Endothelial cell of umbilical vein (primary cell): Measurements from ENCODE around the gene FLNB. TPM values are rescaled to one million over a fixed set of nuclear protein-coding genes. Genes with fewer than 3 reads are reported as not detected.

Source experiments
- BruUV-seq: library from RNA; stranded (reverse); fragments of 400-500 nt; replicated peaks from 2 replicates; lab custom pipeline; 2021; lab: Mats Ljungman, UMichigan
- CTCF ChIA-PET: fragments of 300-600, 350-600 bp; sonication (Branson Sonifier 250); formaldehyde crosslinking; loops from one replicate; lab custom pipeline; 2021; ENCODE audit warnings: antibody characterized with exemption, inconsistent platforms; lab: Charles Lee
- POLR2A ChIA-PET: fragments of 300-600, 350-600 bp; sonication (Branson Sonifier 250); formaldehyde crosslinking; loops from one replicate; lab custom pipeline; 2021; ENCODE audit warnings: antibody characterized with exemption, inconsistent platforms; lab: Charles Lee
- DNase-seq: peaks from one replicate; pipeline ENCODE4 v3.0.0-alpha.2; 2011; ENCODE audit warnings: low read depth, low spot score
- FAIRE-seq: peaks from 2 replicates; lab custom pipeline; 2011; peaks lifted over from hg19 to GRCh38; lab: Jason Lieb, UNC
- H2AFZ ChIP-seq: 2 replicates; pipeline ENCODE4 v1.6.0; 2012; ENCODE audit warnings: low read depth, low read length, control low read depth, inconsistent platforms
- H3K27ac ChIP-seq: 2 replicates; pipeline ENCODE4 v1.5.1; 2011; ENCODE audit warnings: low read depth, mild to moderate bottlenecking, control low read depth, low read length, moderate library complexity; ENCODE audit not compliant: insufficient read depth
- H3K27me3 ChIP-seq, 2 experiments: 2 replicates each; pipeline versions ENCODE4 v1.6.0 to v1.6.1; 2011; ENCODE audit warnings: low read length in 2 of 2, mixed read lengths in 1 of 2; ENCODE audit not compliant: control insufficient read depth in 2 of 2, insufficient read depth in 2 of 2
- H3K36me3 ChIP-seq, 2 experiments: 2 replicates in 1 of 2; 3 replicates in 1 of 2; pipeline ENCODE4 v1.5.1; 2011; ENCODE audit warnings: low read length in 2 of 2, mild to moderate bottlenecking in 1 of 2, moderate library complexity in 1 of 2; ENCODE audit not compliant: control insufficient read depth in 2 of 2, insufficient read depth in 2 of 2; ENCODE audit errors: extremely low read depth in 1 of 2
- H3K4me1 ChIP-seq: 3 replicates; pipeline ENCODE4 v1.5.1; 2011; ENCODE audit warnings: mild to moderate bottlenecking, low read length; ENCODE audit not compliant: control insufficient read depth, insufficient read depth; ENCODE audit errors: extremely low read depth
- H3K4me2 ChIP-seq: 2 replicates; pipeline ENCODE4 v1.6.1; 2011; ENCODE audit warnings: low read length, control low read depth, mixed read lengths; ENCODE audit not compliant: insufficient read depth
- H3K4me3 ChIP-seq, 3 experiments: fragments of 200-600 bp in 1 of 3; sonication (generic), shearing (Covaris generic) in 1 of 3; replicated peaks in 1 of 3; 2 replicates each; pipeline ENCODE4 v1.5.1; 2011 to 2016; ENCODE audit warnings: control low read depth in 3 of 3, low read length in 3 of 3, mild to moderate bottlenecking in 2 of 3, inconsistent platforms in 1 of 3, low read depth in 1 of 3, moderate library complexity in 1 of 3; ENCODE audit not compliant: insufficient read depth in 1 of 3
- H3K79me2 ChIP-seq: 2 replicates; pipeline ENCODE4 v1.6.0; 2012; ENCODE audit warnings: low read length, inconsistent platforms; ENCODE audit not compliant: control insufficient read depth, insufficient read depth
- H3K9ac ChIP-seq: replicated peaks from 2 replicates; pipeline ENCODE3; 2011; ENCODE audit warnings: low read length, control low read depth; ENCODE audit not compliant: insufficient read depth; ENCODE audit errors: extremely low read depth
- H3K9me1 ChIP-seq: replicated peaks from 3 replicates; pipeline ENCODE4 v1.6.0; 2011; ENCODE audit warnings: mild to moderate bottlenecking, low read length; ENCODE audit not compliant: control insufficient read depth, insufficient read depth; ENCODE audit errors: extremely low read depth
- H3K9me3 ChIP-seq: replicated peaks from 2 replicates; pipeline ENCODE4 v1.5.1; 2012; ENCODE audit warnings: low read length, inconsistent platforms; ENCODE audit not compliant: control insufficient read depth, insufficient read depth
- H4K20me1 ChIP-seq: replicated peaks from 2 replicates; pipeline ENCODE3; 2011; ENCODE audit warnings: mild to moderate bottlenecking, low read length; ENCODE audit not compliant: control insufficient read depth, insufficient read depth; ENCODE audit errors: extremely low read depth
- EZH2 ChIP-seq: IDR thresholded peaks from 2 replicates; pipeline ENCODE4 v1.6.1; 2012; ENCODE audit warnings: borderline replicate concordance, low read depth, mild to moderate bottlenecking, moderate library complexity, low read length, inconsistent platforms; ENCODE audit not compliant: severe bottlenecking
- FOS ChIP-seq: IDR thresholded peaks from 2 replicates; pipeline ENCODE4 v1.6.1; 2011; ENCODE audit warnings: mild to moderate bottlenecking, low read length, moderate library complexity, borderline replicate concordance; ENCODE audit not compliant: insufficient read depth
- MAX ChIP-seq: IDR thresholded peaks from 2 replicates; pipeline ENCODE4 v1.6.1; 2011; ENCODE audit not compliant: insufficient read depth, insufficient read length
- MYC ChIP-seq: IDR thresholded peaks from one replicate; pipeline ENCODE4 v1.6.1; 2011; ENCODE audit warnings: mild to moderate bottlenecking, low read depth, low read length
- POLR2A ChIP-seq: IDR thresholded peaks from 2 replicates; pipeline ENCODE4 v1.6.1; 2012; ENCODE audit warnings: low read depth, mild to moderate bottlenecking, control low read depth, low read length
- POLR2AphosphoS5 ChIP-seq: IDR thresholded peaks from 2 replicates; pipeline ENCODE4 v1.6.1; 2012; ENCODE audit warnings: low read depth, mild to moderate bottlenecking, control low read depth, low read length, moderate library complexity; ENCODE audit not compliant: insufficient read depth
- dilution Hi-C: fragments of 300-500 bp; cut with MboI; formaldehyde crosslinking; loops from one replicate; pipeline ENCODE4 v1.15.0; 2019; ENCODE audit warnings: low sequenced_read_pairs; ENCODE audit not compliant: extremely low pct_ligation_motif_present
- intact Hi-C: fragments of 100-400 bp; cut with micrococcal nuclease; formaldehyde crosslinking; loops from one replicate; pipeline ENCODE4 v1.10.0; 2022
- polyA plus RNA-seq, 4 experiments: library from polyadenylated mRNA; depleted of rRNA in 3 of 4; stranded (reverse) in 3 of 4; unstranded in 1 of 4; fragments of >200 nt; gene quantifications; 2 replicates each; pipeline versions ENCODE4 v1.2.1 to v1.2.3, GENCODE V29; 2011 to 2012; ENCODE audit warnings: missing spikeins in 1 of 4
- total RNA-seq: library from RNA; stranded (reverse); gene quantifications from 2 replicates; pipeline ENCODE4 v1.2.3, GENCODE V29; 2021

Gene FLNB
- total and polyA plus RNA-seq, 2 donors (not counting 3 experiments of a cell fraction or from before 2014, with no cell fraction given), result 479 to 670 TPM

- no peaks in the 10 kb centered on the region for H3K9me1 ChIP-seq
- ChIA-PET CTCF (interaction anchor here (2.0 to 6.6 kb wide), 2 partner anchors 11 to 108 kb away, joined by 11 to 37 read pairs; partner anchors contain the start of genes HTD2 and RPP14), POLR2A (no interaction called here)
- H4K20me1 ChIP-seq, result no peaks in the 10 kb centered on the region
- dilution Hi-C loops, result loop anchor here (10.0 kb wide), 1 partner anchor 107 kb away; the partner anchor contains the start of genes HTD2 and RPP14
- no peaks in the 10 kb centered on the region for H3K27me3 ChIP-seq
- H3K9ac ChIP-seq, result no peak overlapping the region
- no peak for FAIRE-seq
- BruUV-seq, result no TSS peak
- peaks cover 21% of the 10 kb centered on the region for H3K4me1 ChIP-seq
- no peaks in the 10 kb centered on the region for H3K9me3 ChIP-seq
- H3K79me2 ChIP-seq, result no peaks in the 10 kb centered on the region
- H3K4me3 ChIP-seq, result no peak overlapping the region
- H2AFZ ChIP-seq, result no peak overlapping the region
- no peaks in the 10 kb centered on the region for H3K36me3 ChIP-seq
- no peak overlapping the region for H3K4me2 ChIP-seq
- H3K27ac ChIP-seq, result no peak overlapping the region
- TF ChIP-seq EZH2, result no peak
- no peak for TF ChIP-seq FOS
- intact Hi-C loops, result no loop called here
- DNase-seq, result no peak
Measured at GRCh38 chr3:58197588-58197987, 189.4 kb downstream of the FLNB start.

GRCh38 chr3:58198362-58198761 is 190.1 kb downstream of the FLNB start:
- FAIRE-seq (peak; percentile 75), DNase-seq (no peak)
- H3K4me2 ChIP-seq, result peak overlapping the region; percentile 69
- BruUV-seq, result TSS peak; percentile 22
- H3K36me3 ChIP-seq, result no peaks in the 10 kb centered on the region
- ChIA-PET CTCF (interaction anchor here (0.7 to 6.6 kb wide), 2 partner anchors 9 to 12 kb away, joined by 3 to 37 read pairs; no protein-coding TSS in a partner anchor), POLR2A (no interaction called here)
- peaks cover 21% of the 10 kb centered on the region for H3K4me1 ChIP-seq
- TF ChIP-seq FOS, result no peak
- TF ChIP-seq POLR2AphosphoS5, result no peak
- TF ChIP-seq MAX, result no peak
- TF ChIP-seq EZH2, result no peak
- no peak for TF ChIP-seq MYC
- TF ChIP-seq POLR2A, result no peak
- peak overlapping the region; percentile 61 for H2AFZ ChIP-seq
- no peaks in the 10 kb centered on the region for H3K27me3 ChIP-seq
- dilution Hi-C loops (loop anchor here (10.0 kb wide), 1 partner anchor 106 kb away; the partner anchor contains the start of genes HTD2 and RPP14), intact Hi-C loops (loop anchor here (1.0 kb wide), 1 partner anchor 19 kb away; no protein-coding TSS in a partner anchor)
- H3K27ac ChIP-seq, result peak overlapping the region; percentile 52
- no peaks in the 10 kb centered on the region for H3K9me3 ChIP-seq
- no peaks in the 10 kb centered on the region for H4K20me1 ChIP-seq
- peak overlapping the region; percentile 18 for H3K9ac ChIP-seq
- H3K79me2 ChIP-seq, result no peaks in the 10 kb centered on the region
- no peak overlapping the region for H3K4me3 ChIP-seq
- H3K9me1 ChIP-seq, result no peaks in the 10 kb centered on the region
